HG03103 (cell line): ENCODE results near the gene ARHGAP20.
A peak's percentile ranks its signal among the peaks of the same experiment; 100 is the strongest.

ENCODE experiments used
- ATAC-seq: cut with Tn5 transposase; IDR thresholded peaks from one replicate; pipeline ENCODE4 v1.9.1; 2021; ENCODE audit warnings: low read depth; ENCODE audit not compliant: unreplicated experiment

ARHGAP20 gene

DNA sequence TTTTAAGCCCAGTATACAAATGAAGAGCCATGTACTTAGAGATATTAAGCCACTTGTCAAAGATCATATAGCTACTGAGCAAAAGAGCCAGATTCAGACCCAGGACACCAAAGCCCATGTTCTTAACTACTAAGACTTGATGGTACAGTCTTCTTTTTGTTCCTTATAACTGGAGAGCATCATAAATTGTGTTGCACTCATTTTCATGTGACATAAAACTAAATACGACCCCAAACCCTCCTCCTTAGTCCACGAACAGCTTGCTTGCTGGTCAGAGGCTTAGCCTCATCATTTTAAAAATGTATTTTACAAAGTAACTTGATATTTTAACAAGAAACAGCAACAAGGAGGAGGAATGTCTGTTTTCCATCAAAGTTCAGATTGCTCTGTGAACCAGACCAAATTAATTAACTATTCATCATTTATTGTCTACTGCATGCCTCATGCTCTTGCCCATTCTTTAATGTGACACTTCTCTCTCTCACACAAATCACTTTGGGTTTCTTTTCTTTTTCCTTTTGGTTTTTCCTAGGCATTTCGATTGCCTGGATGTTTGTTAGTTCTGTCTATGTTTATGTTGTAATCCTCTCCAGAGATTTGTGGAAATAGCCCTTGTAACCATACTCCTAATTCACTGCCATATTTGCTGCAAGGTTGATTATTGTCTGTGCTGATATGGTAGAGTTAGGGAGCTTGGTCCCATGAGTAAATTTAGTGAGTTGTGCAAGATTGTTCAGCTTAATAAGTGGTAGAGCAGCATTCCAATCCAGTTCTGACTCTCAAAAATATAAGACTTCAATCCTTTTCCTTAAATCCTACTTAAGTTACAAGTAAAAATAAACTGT lies 8.4 kb upstream of the ARHGAP20 start:
- no peak for ATAC-seq

DNA sequence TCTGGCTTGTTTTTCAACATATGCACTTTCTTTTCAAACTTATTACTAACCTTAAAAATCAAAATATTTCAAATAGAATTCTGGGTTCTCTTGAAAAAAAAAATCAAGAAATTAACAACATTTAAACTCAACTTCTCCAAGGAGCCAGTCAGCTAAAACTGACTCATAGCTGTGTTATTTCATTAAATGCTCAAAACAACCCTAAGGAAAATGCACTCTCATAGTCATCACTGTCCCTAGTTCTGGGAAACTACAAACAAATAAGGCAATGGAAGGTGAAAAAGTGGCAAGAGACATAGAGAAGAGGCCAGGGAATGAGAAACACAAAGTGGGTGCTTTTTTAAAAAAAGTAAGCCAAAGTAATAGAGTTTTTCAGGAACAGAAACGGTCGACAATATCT lies 4.1 kb upstream of the ARHGAP20 start:
- ATAC-seq = no peak

DNA sequence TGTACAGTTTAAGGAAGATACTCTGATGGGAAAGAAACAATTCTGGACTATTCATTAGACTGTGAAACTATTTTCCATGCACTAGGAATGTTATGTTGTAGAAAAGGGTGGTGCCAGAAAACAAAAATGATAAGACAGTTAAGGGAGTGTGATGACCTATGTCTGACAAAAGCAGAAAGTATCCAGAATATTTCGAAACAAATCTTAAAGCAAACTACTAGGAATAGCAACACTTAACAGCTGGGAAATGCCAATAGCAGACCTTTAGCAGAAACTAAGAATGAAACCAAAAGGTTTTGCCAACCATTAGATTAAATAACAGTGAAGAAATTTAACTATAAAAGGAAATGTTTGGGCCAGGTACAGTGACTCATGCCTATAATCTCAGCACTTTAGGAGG lies 3.3 kb upstream of the ARHGAP20 start:
- ATAC-seq = no peak

DNA sequence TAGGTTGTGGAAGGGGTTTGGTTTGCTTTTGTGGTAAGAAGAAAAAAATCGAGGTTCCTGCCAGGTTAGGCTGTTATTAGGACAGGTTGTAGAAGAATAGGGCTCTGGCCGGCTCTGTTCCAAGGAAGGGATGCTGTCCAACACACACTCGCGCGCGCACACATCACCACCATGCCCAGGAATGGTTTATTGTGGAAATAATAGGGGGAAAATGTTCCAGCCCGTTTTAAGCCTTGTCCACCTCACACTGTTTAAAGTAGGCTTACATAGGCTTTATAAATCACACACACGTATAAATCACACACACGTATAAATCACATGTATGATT lies 1.2 kb upstream of the ARHGAP20 start:
- no peak for ATAC-seq

DNA sequence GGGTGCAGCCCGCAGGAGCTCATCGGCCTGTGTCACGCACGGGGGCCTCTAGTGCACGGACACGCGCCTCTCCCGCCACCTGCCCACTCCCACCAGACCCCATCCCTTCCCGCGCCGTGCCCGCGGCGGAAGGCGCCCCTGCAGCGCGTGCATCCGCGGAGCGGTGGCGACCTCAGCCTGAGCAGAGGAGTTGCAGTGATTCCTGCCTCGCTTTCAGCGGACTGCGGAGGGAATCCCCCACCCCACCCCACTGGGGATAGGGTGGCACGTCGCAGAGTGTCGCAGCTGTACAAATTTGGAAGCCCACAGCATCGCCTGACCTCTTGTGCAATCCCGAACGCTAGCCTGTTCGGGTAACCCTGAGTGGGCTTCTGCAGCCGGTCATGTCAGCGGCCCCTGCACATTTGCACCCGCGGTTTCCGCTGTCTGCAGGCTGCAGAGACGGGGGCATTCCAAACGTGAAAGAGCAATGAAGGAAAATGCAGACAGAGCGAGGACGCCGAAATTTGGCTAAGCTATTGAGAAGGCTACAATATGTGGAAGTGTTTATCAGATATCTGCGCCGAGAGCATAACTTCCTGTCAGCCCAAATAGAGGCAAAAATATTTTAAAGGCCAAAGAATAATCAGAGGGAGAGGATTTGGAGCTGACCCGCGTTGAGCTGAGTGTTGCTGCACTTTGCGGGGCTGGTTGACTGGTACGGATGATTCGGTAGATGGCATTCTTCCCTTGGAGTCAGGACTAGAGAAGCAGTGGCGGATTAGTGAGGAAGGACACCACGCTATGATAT lies 617 bp upstream of the ARHGAP20 start:
- ATAC-seq = peak; percentile 24

DNA sequence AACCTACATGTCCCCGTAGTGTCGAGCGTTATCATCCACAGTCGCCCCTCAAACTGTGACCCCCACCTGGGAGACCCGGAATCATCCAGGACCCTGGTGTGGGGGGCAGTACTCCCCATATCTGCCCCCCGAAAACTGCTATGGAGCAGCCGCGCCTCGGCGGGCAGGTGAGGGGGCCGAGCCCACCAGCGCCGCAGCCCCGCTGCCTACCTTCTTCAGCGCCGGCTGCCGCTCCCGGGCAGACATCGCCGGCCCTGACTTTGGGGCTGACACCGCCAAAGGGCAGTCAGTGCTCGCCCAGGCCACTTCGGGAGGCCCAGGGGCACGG lies 825 bp downstream of the ARHGAP20 start:
- peak; percentile 5 for ATAC-seq

DNA sequence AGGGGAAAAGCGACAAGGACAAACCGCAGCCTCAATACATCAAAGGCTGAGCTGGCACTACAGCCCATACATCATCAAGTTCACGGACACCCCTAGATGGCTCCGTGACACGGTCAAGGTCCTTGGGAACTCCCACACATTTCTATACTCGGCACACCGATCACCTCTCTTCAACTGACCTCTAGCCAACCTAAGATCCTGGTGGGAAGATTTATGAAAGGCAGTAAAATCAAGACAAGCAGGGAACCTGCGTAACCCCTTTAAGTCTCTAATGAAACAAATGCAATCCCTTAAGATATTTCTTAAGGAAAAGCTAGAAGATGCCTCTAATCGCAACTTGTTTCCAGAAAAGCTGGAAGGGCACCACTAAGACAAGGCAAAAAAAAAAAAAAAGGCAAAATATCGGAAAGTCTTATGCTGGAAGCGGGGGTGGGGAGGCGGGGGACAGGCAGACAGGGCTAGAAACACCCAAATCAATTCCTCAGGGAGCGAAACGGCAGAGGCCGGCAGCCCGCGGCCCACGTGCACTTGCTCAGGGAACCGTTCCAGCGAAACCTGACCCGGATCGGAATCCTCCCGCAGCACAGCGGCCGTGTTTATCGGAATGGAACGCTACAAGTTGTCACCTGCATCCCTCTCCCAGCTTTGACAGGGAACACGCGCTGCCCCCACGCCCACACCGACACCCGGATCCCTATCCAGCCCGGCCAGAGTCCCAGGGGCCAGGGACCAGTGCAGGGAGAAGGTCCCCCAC lies 1.4 kb downstream of the ARHGAP20 start:
- ATAC-seq = no peak

DNA sequence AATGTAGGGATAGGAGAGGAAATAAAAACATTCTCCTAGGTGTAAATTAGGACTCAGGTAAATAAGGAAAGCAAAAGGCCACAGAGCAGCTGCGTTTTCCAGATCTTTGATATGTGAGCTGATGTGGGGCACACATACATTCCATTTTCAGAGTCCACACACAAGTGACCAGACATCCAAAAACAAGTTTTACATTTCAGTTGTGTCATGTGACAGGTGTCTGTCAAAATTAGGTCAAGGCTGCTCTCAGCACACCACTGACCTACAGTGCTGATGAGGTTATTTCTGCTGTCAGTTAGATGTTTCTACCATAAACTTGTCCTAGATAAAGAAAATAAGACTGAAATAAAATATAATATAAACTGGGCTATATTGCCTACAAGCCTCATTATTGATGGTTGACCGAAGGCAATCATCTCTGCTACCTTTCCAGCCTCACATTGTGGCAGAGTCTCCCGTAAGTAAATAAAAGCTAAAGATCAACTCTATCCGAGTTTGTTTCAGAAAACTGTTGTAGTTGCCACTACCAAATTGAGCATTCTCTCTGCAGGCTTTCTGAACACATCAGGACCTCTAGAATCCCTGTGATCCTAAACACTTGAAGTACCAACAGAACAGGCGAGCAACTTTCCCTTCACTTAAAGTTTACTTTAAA lies 7.9 kb downstream of the ARHGAP20 start:
- no peak for ATAC-seq

DNA sequence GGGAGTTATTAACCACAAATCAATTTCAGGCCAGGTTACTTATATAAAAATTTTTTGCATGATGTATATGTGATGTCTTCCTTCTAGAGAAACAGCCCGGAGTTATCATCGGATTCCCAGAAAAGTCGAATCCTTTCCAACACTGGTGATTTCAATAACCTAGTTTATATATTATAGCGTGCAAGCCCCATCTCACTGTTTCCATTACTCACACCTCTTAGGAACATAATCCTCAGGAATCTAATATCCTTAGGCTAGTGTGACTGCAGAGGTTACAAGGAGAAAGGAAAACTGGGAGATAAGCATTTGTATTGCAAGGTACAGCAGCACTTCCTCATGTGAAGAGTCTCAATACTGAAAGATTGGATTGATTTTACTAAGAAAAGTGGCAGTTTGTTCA lies 20.3 kb downstream of the ARHGAP20 start:
- no peak for ATAC-seq

DNA sequence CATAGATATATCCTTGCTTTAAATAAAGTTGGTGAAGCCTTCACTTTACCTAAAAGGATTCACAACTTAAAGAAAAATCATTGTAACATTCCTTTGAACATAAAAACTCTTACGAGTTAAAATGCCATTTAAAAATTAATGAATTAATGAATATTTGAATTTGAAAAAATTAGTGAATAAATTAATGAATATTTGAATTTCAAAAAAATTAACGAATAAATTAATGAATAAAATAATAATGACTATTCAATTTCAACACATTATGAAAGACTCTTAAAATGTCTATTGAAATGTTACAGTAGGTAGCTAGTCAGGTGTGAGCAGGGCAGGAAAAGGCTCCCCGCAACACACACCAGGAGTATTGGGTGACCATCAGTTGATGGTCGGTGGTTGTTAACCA lies 22.9 kb downstream of the ARHGAP20 start:
- no peak for ATAC-seq

DNA sequence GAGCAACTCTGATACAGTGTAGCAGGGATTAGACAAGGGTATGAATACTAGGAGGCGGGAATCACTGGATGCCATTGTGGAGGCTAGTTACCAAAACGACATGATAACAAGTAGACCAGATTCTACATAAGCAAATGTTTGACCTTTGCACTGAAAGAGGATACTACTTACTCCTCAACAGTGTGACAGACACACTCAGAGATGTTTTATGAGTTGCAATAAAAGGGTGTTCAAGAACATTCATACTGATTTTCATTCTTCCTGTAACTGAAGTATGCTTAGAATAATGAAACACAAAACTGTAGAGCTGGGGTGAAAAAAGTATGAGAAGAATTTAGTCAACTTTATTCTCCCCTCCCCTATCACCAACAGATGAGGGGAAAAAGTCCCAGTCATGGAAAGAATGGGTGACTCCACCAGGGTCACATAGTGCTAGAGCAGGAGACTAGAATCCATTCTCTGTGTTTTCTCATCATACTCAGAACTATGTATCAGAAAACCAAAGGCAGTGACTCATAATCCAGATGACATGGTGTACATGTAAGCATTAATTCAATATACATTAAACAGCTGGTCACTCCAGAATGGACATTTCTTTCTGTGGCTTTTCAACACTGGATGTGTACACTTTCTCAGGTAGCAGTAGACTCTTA lies 32.8 kb downstream of the ARHGAP20 start:
- ATAC-seq = no peak

DNA sequence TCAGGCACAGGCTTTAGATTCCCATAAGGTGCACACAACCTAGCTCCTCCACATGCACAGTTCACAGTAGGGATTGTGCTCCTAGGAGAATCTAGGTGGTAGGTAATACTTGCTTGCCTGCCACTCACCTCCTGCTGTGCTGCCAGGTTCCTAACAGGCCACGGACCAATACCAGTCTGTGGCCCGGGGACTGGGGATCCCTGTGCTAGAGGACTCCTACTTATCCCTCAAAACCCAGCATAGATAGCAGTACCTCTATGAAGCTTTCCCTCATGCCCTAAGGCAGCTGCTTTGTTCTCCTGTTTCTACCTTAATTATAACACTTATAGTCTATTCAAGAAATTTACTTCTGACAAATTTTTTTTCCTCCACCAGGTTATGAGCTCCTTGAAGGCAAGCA lies 36.7 kb downstream of the ARHGAP20 start:
- ATAC-seq = no peak

DNA sequence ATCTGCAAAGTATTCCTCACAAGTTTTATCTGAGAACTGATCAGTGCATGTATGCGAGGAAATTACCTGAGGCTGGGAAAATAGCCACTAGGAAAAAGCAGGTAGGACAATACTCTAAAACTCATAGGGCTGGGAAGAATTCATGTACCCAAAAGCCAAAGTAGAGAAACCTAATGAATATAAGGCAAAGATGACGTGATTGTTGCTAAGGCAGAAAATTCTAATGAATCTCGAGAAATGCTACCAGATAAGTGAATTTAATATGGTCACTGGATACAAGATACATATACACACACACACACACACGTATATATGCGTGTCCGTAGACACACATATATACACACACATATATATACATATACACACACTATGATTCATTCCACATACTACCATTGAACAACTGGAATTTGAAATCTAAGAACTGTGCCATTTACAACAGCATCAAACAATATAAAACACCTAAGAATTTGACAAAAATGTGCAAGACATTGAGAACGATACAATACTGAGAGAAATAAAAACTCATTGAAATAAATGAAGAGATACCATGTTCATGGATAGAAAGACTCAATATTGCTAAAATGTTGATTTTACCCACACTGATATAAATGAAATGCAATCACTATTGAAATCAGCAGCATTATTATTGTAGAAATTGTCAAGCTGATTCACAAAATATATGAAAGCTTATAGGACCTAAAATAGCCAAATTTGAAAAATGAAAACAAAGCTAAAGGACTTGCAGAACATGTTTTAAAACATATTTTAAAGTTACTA lies 46.4 kb downstream of the ARHGAP20 start:
- ATAC-seq = no peak

DNA sequence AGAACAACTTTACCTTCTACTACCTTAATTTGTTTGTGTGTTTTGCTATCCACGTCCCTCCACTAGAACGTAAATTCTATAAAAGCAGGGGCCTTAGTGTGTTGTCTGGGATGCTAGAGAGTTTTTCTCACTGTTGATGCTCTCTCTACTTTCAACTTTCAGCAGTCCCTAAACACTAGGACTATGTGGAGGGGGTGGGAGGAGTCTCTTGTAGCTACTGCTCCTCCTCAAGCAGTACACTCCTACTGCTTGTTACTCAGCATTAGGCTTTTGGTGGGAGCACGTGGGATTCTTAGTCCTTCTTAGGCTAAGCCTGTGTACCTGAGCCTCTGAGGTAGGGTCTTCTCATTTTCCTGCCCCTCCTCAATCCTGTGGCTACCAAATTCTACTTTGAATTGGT lies 56.3 kb downstream of the ARHGAP20 start:
- no peak for ATAC-seq

DNA sequence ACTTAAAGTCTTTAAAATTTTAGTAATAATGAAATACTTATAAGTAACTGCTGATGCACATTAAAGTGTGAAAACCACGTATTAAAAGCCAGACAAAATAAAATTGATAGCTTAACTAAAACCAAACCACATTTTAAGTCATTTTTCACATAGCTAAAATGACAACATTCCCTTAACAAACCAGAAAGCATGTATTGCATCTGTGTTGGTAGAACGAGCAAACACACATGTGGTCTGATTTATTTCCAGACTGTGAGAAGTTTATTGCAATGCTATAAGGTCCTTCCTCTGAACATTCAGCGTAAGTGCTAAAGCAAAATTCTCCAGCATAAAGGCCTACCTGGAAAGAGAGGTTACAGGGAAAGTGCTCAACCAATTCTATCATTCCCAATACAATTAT lies 57.8 kb downstream of the ARHGAP20 start:
- no peak for ATAC-seq

DNA sequence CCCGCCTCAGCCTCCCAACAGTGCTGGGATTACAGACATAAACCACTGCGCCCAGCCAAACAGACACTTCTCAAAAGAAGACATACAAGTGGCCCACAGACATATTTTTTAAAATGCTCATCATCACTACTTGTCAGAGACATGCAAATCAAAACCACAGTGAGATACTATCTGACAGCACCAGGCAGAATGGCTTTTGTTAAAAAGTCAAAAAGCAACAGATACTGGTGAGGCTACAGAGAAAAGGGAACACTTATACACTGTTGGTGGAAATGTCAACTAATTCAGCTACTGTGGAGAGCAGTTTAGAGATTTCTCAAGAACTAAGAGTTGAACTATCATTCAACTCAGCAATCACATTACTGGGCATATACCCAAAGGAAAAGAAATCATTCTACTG lies 67.0 kb downstream of the ARHGAP20 start:
- no peak for ATAC-seq

DNA sequence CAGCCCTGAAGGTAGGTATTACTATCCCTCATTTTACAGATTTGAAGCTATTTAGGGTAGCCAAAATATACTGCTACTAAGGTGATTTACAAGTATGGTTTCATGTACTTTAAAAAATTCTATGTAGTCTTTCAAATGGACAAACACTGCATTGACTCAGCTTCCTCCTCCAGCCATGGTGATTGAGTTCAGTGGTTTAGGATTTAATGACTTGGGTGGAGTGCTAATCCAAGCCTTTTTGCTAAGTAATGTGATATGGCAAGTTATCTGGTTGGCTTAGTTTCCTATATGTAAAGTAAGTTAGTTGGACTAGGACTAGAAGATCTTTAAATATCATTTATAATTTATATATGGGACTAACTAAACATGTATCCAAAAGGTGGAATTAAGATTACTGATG lies 77.9 kb downstream of the ARHGAP20 start:
- no peak for ATAC-seq

DNA sequence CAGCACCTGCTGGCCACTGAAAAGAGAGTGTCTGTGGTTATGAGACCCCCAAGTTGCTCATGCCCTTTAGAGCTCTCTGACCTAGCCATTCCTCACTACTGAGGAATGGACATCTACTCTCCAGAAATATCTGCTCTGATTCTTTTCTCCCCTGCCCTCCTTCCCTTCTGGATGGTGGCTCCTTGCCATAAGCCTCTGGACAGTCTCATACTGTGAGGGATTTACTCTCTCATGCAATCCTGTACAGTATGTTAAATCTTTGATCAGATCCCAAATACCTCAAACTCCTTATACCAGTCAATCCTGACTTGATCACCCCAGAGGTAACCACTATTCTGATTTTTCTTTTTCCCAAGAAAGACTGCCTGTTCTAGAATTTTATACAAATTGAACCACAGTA lies 80.7 kb downstream of the ARHGAP20 start:
- no peak for ATAC-seq

DNA sequence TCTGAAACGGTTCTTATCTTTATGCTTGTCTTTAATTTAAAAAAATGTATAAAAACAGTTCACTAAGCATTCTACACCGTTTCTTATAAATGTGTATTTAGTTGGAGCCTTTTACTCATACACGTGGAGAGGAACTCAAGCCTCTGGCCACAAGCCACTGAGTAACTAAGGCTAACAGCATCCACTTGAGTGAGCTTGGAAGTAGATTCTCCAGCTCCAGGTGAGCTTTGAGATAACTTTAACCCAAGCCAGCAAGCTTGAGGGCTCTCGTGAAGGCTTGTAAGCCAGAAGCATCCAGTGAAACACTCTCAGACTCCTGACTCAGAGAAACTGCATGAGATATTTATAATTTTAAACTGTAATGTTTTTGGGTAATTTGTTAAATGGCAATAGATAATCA lies 82.6 kb downstream of the ARHGAP20 start:
- ATAC-seq = no peak

DNA sequence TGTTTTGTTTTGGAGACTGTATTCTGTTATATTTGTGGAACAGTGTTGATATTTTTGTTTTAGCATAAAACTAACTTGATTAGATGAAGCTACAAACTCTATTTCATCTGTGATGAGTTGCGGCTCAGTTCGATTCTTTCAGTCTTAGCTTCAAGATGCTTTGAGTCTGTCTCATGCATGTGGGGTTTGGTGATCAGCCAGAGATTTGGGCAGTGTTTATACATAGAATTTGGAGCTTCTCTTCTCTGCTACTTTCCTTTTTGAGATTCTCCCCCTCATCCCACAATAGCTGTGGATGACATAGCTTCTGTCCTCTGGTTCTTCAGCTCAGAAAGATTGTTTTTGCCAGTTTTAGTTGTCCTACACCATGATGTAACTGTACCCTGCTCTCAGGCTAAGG lies 90.4 kb downstream of the ARHGAP20 start:
- no peak for ATAC-seq
